GM19240 (cell line): Measurements from ENCODE around the gene GALNT2.

ENCODE experiments used
- DNase-seq: peaks from one replicate; pipeline ENCODE4 v3.0.0; 2011; ENCODE audit warnings: low spot score; ENCODE audit not compliant: insufficient read length

GALNT2 gene

GRCh38 chr1:230249695-230250480, 182.8 kb downstream of the GALNT2 start:
- no peak for DNase-seq

DNA sequence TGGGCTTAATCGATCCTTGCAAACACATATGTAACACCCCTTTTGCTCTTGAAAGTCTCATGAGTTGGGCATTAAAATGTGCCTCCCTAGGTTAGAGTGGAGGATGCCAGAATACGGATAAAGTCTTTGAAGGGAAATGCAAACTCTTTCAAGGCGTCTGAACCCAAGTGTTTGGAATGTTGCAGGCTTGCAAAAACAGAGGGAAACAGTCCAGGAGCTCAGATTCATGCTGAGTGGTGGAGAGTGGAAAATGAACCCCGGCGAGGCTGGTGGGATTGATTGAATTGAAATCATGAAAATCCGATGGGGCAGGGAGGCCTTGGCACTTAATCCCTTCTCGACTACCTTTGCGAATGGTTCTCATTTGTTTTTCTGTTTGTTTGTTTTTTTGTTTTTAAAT, 183.6 kb downstream of the GALNT2 start:
- no peak for DNase-seq

DNA sequence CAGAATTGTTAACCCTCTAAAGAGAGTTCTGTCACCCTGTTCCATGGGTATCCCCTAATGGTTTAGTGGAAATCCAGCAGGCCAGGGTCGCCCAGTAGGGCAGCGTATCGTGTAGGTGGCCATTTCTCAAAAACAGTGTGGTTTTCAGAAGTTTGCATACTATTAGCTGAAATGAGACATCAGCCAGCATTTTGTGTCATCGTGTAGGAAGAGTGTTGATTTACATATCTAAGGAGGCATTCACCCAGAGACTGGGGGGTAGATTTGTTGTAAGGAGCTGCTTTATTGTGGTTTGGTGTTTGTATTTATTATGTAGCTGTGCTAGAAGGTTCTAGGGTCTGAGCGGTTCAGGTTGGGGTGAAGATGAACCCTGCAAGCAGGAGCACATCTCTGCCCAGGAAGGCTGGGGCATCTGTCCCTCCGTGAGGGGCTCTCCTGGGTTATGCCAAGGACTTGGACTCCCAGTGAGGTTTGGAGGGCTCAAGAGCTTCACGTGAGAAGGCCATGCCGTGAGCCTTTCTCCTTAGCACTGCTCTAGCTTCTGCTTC, 184.7 kb downstream of the GALNT2 start:
- DNase-seq: no peak

GRCh38 chr1:230253150-230253549, 186.1 kb downstream of the GALNT2 start:
- no peak for DNase-seq

- DNase-seq: no peak
Observed at GRCh38 chr1:230254265-230254664, 187.2 kb downstream of the GALNT2 start.

DNA sequence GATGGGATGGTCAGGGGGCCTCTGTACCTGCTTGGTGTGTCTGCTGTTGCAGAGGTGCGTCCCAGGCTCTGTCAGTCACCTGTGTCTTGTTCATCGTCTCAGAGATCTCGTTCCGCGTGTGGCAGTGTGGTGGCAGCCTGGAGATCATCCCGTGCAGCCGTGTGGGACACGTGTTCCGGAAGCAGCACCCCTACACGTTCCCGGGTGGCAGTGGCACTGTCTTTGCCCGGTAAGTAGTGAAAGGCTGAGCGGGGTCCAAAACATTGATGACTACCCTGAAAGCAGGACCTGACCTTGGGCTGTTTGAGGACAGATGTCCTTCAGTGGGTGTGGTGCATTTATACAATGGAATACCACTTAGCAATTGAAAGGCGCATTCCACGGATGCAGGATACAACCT, 188.1 kb downstream of the GALNT2 start:
- no peak for DNase-seq

DNA sequence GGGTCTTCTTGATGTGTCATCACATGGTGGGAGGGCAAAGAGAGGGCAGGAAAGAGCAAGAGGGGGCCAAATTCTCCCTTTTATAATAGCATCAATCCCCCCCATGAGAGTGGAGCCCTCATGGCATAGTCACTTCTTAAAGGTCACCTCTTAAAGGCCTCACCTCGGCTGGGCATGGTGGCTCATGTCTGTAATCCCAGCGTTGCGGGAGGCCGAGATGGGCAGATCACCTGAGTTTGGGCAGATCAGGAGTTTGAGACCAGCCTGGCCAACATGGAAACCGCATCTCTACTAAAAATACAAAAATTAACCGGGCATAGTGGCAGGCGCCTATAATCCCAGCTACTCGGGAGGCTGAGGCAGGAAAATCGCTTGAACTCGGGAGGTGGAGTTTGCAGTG, 189.0 kb downstream of the GALNT2 start:
- no peak for DNase-seq

GRCh38 chr1:230256896-230257295, 189.9 kb downstream of the GALNT2 start:
- DNase-seq: no peak

DNA sequence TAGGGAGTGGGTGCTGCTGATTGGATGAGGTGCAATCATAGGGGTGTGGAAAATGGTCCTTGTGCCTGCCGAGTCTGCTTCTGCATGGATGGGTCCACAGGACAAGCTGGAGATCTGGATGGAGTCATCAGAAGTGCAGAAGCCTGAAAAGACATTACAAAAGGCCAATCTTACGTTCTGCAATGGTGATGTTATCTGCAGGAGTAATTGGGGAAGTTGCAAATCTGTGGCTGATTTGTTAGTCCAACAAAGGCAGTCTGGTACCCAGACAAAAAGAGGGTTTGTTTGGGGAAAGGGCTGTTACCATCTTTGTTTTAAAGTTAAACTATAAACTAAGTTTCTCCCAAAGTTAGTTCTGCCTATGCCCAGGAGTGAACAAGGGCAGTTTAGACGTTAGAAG, 192.6 kb downstream of the GALNT2 start:
- no peak for DNase-seq

DNA sequence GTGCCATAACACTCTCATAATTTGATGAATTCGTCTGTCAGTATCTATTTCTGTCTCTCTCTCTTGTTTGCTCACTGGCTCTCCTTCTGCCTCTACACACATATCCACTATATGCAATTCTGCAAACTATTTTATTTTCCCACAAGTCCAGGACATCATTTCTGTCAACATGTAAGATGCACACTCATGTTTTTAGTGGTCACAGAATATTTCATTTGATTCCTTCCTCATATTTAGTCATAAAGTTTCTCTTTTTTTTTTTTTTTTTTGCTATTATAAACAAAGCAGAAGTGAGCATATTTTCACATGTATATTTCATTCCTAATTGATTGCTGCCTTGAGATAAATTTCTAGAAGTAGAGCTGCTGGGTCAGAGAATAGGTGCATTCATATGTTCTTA, 193.8 kb downstream of the GALNT2 start:
- DNase-seq: no peak

GRCh38 chr1:230261928-230262650, 195.1 kb downstream of the GALNT2 start:
- DNase-seq: no peak

DNA sequence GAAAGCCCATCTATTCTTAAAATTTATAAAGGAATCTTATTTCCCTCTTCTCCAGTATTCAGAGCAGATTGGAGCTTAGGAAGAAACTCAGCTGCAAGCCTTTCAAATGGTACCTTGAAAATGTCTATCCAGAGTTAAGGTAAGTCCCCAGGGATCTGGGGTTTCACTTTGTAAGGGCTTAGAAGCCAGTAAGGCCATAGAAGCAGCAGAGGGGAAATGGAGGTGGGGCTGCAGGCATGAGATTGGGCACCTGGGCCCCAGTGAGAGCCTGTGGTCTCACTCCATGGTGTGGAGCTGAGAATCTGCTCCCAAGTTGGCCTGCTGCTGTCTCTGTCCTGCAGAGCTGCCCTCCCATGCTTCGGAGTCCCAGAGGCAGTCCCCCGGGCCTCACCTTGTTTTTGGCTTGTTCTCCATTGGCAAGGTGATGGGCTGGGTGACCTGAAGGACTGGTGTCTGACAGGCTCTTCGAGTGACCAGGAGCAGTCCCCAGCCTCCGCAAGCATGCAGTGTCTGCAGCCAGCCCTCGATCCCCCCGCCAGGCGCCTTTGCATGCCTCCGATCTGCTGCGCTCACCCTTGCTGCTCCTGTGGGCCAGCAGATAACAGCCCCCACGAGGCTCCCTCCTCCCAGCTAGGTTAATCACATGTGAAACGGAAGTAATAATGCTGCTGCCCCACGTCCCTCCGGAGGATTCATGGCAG, 196.0 kb downstream of the GALNT2 start:
- DNase-seq: no peak

DNA sequence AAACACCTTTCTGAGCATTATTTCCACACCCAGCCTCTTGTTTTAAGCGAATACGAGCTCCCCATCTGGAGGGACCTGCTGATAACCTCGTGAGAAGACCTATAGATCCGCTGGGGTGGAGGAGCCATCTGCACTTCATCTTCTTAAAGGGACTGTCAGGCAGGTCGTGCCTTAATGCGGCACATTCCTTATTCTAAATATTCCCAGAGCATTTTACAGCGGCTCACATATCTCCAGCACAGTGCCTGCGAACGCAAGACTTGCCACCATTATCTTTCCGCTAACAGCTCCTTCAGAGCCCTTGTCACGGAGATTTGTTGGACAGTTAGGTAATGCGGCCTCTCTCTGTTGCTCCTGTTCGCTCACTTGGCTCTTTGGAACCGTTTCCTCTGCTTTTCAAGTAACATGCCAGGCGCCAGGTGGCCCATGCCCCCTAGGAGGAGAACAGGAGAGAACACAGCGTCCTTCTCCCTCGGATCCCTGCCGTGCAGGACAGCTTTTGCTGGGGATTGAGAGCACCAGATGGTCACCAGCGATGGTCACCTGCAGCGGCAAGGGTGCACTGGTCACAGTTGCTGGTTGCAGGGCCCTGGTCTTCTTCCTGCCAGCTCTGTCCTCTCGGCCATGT, 196.6 kb downstream of the GALNT2 start:
- DNase-seq: no peak

GRCh38 chr1:230264342-230264741, 197.3 kb downstream of the GALNT2 start:
- DNase-seq: no peak

DNA sequence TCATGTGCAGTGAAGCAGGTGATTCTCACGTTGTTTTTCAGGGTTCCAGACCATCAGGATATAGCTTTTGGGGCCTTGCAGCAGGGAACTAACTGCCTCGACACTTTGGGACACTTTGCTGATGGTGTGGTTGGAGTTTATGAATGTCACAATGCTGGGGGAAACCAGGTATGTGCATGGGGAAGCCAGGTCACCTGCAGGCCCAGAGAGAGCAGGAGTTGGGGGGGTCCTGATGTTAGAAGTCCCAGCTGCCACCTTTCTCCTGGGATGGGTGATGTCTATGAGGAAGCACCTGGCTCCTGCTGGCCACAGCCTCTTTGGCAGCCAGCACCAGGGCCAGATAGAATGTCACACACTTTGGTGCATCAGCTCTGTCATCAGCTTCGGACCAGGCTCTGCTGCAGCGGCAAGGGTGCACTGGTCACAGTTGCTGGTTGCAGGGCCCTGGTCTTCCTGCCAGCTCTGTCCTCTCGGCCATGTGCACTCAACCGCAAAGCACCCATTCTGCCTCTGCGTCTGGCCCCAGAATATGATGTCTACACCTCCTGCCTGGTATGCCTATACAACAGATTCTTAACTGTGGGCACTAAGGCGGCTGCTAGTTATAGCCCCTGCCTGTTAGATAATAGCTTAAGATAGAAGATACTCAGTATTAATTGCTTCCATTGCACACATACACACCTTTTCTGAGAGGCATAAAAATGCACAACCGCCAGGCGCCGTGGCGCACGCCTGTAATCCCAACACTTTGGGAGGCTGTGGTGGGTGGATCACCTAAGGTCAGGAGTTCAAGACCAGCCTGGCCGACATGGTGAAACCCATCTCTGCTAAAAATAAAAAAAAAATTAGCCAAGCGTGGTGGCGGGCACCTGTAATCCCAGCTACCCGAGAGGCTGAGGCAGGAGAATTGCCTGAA, 198.4 kb downstream of the GALNT2 start:
- DNase-seq: no peak

DNA sequence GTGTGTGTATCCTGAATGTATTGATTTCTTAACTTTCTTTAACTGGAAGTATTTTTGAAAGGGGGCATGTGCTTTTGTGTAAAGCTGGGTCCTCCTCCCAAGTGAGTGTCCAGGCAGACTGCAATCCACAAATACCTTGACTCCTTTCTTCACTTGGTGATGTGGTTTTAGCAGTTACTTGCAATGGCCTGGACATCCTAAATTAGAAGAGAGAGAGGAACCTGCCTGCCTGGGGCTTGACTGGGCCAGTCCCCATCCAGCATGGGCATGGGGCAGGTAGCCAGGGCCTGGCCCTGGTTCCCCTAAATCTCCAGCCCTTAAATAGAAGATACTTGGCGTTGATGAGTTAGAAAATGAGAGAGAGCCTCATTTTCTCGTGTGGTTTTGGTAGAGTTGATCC, 199.4 kb downstream of the GALNT2 start:
- DNase-seq: no peak

GRCh38 chr1:230267338-230268065, 200.5 kb downstream of the GALNT2 start:
- DNase-seq: no peak

GRCh38 chr1:230268371-230269170, 201.5 kb downstream of the GALNT2 start:
- no peak for DNase-seq

GRCh38 chr1:230270185-230270558, 203.1 kb downstream of the GALNT2 start:
- DNase-seq: no peak
